Fibroblast of peridontal ligament (primary cell): ENCODE measurements around the gene AASDHPPT.
A peak's percentile ranks its signal among the peaks of the same experiment; 100 is the strongest.

ENCODE experiments used
- DNase-seq: peaks from one replicate; pipeline ENCODE4 v3.0.0-alpha.2; 2010; ENCODE audit errors: extremely low read depth

AASDHPPT gene

DNA sequence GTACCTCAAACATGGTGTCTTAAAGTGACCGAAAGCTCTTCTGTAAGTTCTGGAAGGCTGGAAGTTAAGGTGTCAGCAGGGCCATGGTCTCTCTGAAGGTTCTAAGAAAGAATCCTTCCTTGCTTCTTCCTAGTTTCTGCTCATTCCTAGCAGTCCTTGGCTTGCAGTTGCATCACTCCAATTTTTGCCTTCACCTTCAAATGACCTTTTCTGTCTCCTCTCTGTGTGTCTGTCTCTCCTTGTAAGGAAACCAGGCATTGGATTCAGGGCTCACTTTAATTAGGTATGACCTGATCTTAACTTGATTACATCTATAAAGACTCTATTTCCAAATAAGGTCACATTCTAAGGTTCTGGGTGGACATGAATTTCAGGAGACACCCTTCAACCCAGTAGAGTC, 8.7 kb downstream of the AASDHPPT start:
- DNase-seq, result no peak

DNA sequence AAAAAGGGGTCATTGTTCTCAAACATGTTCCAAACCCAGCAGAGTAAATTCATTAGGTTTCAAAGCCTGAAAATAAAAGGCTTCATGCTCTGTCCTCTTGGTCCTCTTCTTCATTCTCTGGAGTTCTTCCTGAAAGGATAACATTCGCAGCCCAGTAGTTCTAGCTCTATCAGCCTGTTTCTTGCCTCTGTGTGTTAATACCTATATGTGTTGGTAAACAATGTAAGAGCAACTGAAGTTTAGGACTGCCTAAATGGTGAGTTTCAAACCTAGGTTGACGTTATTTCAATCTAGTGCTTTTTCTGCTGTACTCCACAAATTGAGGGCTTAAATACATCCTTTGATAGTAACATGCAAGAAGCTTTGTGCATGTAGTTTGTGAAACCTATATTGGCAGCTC, 9.4 kb downstream of the AASDHPPT start:
- DNase-seq, result no peak

GRCh38 chr11:106087815-106088435, 10.5 kb downstream of the AASDHPPT start:
- peak; percentile 82 for DNase-seq

DNA sequence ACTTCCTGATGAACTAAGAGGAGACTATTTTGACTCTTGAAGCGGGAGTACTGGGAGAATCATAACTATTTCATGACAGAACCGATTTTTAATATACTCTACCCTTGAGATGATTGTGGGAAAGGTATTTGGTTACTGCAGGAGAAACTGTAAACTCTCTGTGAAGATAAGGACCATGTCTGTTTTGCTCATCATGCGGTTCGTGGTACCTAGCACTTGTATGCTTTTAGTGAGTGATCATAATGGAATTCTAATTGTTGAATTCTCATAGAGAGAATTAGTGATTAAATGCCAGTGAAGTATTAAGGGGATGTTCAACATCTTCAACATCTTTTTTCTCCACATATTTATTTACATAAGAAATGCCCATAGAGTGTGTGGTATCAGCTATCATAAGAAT, 11.4 kb downstream of the AASDHPPT start:
- DNase-seq, result no peak

- DNase-seq, result peak; percentile 89
These were observed 14.1 kb downstream of the AASDHPPT start for GRCh38 chr11:106091480-106092123.

GRCh38 chr11:106092446-106092845, 15.0 kb downstream of the AASDHPPT start:
- DNase-seq, result no peak

GRCh38 chr11:106098893-106099553, 21.6 kb downstream of the AASDHPPT start:
- no peak for DNase-seq

- DNase-seq, result no peak
These were observed 23.9 kb downstream of the AASDHPPT start for GRCh38 chr11:106101370-106101769.

GRCh38 chr11:106101819-106102218, 24.4 kb downstream of the AASDHPPT start:
- peak; percentile 83 for DNase-seq

DNA sequence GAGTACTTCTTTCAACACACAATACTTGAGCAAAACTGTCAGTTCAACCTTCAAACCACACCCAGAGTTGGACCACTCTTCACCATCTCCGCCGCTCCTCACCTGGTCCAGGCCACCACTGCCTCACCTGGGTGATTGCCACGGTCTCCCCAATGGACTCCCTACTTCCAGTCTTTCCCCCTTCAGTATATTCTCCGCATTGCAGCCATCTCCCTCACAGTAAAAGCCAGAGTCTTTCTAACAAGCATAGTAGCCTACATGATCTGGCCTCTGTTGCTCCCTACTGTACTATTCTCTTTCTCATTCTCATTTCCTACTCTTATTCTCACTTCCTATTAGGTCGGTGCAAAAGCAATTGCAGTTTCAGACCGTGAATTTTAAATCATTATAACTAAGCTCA, 28.5 kb downstream of the AASDHPPT start:
- no peak for DNase-seq

DNA sequence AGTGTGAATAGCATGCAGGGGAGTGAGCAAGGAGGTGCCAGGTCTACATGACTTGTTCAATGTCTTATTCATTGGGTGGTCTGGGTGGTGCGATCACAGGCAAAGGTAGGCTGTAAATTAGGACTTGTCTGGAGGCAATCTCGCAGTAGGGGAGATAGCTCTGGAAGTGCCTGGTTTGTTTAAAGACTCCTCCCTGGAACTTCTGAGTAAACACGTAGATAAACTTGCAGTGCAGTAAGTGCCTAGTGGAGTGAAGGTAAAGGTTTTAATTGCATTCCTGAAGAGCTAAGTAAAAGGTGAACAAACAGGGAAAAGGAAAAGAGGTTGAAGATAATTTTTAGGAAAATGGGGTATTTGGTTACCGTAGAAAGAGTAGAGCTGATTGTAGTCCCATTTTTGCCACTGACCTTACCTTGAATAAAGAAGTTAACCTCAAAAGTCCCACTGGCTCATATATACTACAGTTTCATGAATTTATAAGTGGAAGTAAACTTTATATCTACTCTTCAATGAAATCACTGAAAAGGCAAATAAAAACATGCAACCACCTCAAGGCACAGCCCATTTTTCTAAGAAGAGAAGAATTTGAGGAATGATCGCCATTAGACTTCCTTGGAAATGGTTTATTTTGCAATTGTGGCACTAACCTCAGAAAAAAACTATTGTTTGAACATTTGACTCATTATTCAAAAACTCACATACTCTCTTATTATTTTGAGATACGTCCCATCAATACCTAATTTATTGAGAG, 44.3 kb downstream of the AASDHPPT start:
- no peak for DNase-seq

GRCh38 chr11:106127604-106128003, 50.1 kb downstream of the AASDHPPT start:
- DNase-seq, result no peak

DNA sequence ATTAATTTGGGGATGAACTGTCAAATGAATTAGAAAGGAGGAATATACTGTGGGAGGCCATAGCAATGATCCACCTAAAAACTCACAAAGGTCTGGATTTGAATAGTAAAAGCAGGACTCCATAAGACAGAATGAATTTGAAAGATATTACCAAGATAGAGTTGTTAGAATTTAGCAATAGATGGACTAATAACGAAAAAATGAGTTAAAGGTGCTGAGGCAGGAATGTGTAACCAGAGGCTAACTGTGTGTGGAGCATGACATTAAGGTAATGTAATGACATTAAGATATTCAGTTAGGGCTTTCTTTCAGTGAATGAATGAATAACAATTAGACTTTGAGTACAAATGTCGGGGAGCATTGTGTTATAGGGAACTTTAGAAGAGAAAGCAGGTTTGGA, 51.3 kb downstream of the AASDHPPT start:
- DNase-seq, result no peak

- DNase-seq, result no peak
These were observed 54.5 kb downstream of the AASDHPPT start for GRCh38 chr11:106131998-106132397.

DNA sequence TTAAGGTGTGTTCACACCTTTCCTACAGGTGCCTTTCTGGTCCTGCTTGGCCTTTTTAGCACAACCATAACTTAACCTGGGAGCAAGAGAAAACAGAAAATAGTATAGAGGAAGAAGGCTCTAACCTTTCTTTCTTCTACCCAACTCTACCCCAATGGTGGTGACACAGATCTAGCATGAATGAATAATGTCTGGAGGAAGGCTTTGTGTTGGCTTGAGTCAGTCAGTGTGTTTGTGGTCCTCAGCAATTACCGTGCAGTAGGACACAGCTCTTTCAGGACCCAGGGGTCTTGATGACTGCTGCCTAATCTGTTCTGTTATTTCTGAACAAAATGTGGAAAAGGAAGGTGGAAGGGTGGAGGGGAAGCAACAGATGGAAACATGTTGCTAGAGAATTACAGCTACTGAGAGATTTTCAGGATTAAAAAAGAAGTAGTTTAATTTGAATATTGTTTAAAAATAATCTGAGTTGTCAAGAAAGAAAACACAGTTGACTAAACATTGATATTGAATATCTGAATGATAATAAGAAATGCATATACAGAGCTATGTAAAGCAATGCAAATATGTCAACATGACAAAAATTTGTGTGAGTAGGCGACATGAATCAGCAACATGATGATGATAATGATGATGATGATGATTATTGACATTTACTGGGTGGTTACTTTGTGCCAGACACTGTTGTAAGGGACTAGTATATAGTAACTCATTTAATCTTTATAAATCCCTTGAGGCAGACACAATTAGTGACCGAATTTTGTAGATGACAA, 55.3 kb downstream of the AASDHPPT start:
- no peak for DNase-seq

DNA sequence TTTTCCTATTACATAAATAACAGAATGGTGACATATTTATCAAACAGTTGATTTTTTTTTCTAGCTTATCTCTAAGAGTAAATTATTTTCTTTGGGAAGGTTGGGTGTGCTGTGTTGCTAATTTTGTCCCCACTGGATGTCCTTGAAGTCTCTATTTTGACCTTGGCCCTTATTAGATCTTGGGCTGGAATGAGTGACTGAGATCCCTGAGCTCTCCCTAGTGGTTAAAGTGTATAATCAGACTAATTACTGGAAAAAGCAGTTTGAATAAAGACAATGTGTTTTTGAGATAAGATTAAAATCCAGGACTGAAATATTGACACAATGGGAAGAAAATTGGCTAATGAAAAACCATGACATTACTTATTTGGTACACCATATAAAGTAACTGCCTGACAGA, 56.1 kb downstream of the AASDHPPT start:
- DNase-seq, result no peak

DNA sequence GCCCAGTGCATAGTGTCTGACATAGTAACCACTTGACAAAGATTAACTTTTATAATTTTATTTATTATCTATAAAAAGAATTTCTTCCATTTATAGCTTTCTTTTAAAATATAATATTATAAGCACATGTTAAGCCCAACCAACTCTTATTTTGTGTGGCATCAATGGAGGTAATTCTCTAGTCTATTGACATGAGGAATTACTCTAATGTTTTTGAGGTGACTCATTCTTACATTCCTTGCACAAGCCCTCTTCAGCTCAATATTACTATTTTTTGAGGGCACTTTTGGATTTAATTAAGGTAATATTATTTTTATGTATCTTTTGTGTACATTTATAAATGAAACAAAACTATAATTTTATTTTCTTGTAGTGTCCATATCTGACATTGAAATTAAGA, 59.6 kb downstream of the AASDHPPT start:
- DNase-seq, result peak; percentile 10

GRCh38 chr11:106137758-106138157, 60.3 kb downstream of the AASDHPPT start:
- no peak for DNase-seq
